ENCODE data around the gene ANKMY1. TPM values are rescaled to one million over a fixed set of nuclear protein-coding genes. Genes with fewer than 3 reads are reported as not detected.

ANKMY1 gene
- total RNA-seq, 1 donor from 2014 or later, result 25.1 TPM

GRCh38 chr2:240581811-240582210 lies 24.0 kb upstream of the ANKMY1 start:
- Mint-ChIP-seq H3K36me3 (ENCODE audit: low read depth) (peaks cover 24% of the 10 kb centered on the region), H3K9me3 (no peaks in the 10 kb centered on the region), H3K4me3 (ENCODE audit: low read depth) (no peak overlapping the region), H3K27ac (no peak overlapping the region), H3K27me3 (ENCODE audit: low read depth) (no peaks in the 10 kb centered on the region), H3K4me1 (ENCODE audit: low read depth) (peaks cover 22% of the 10 kb centered on the region)
- no peak for DNase-seq (ENCODE audit: low spot score)
- intact Hi-C loops (cut with micrococcal nuclease), result no loop called here

GRCh38 chr2:240579771-240580614 lies 22.2 kb upstream of the ANKMY1 start:
- H3K27ac Mint-ChIP-seq, result peak overlapping the region; percentile 58
- H3K4me3 Mint-ChIP-seq (ENCODE audit: low read depth), result no peak overlapping the region
- no peaks in the 10 kb centered on the region for H3K27me3 Mint-ChIP-seq (ENCODE audit: low read depth)
- peak; percentile 48 for DNase-seq (ENCODE audit: low spot score)
- H3K4me1 Mint-ChIP-seq (ENCODE audit: low read depth), result peaks cover 21% of the 10 kb centered on the region
- peaks cover 27% of the 10 kb centered on the region for H3K36me3 Mint-ChIP-seq (ENCODE audit: low read depth)
- H3K9me3 Mint-ChIP-seq, result no peaks in the 10 kb centered on the region
- intact Hi-C loops (cut with micrococcal nuclease), result no loop called here

GRCh38 chr2:240579071-240579762 lies 21.4 kb upstream of the ANKMY1 start:
- H3K4me3 Mint-ChIP-seq (ENCODE audit: low read depth), result no peak overlapping the region
- H3K36me3 Mint-ChIP-seq (ENCODE audit: low read depth), result peaks cover 31% of the 10 kb centered on the region
- peaks cover 14% of the 10 kb centered on the region for H3K4me1 Mint-ChIP-seq (ENCODE audit: low read depth)
- DNase-seq (ENCODE audit: low spot score), result no peak
- H3K9me3 Mint-ChIP-seq, result no peaks in the 10 kb centered on the region
- no peaks in the 10 kb centered on the region for H3K27me3 Mint-ChIP-seq (ENCODE audit: low read depth)
- intact Hi-C loops (cut with micrococcal nuclease), result no loop called here
- peak overlapping the region; percentile 58 for H3K27ac Mint-ChIP-seq

GRCh38 chr2:240578488-240578887 lies 20.7 kb upstream of the ANKMY1 start:
- DNase-seq (ENCODE audit: low spot score), result no peak
- intact Hi-C loops (cut with micrococcal nuclease), result no loop called here
- Mint-ChIP-seq H3K4me1 (ENCODE audit: low read depth) (peaks cover 13% of the 10 kb centered on the region), H3K4me3 (ENCODE audit: low read depth) (no peak overlapping the region), H3K27me3 (ENCODE audit: low read depth) (no peaks in the 10 kb centered on the region), H3K9me3 (no peaks in the 10 kb centered on the region), H3K27ac (no peak overlapping the region), H3K36me3 (ENCODE audit: low read depth) (peaks cover 31% of the 10 kb centered on the region)

GRCh38 chr2:240578110-240578450 lies 20.3 kb upstream of the ANKMY1 start:
- intact Hi-C loops (cut with micrococcal nuclease), result no loop called here
- Mint-ChIP-seq H3K9me3 (no peaks in the 10 kb centered on the region), H3K27ac (no peak overlapping the region), H3K27me3 (ENCODE audit: low read depth) (no peaks in the 10 kb centered on the region), H3K36me3 (ENCODE audit: low read depth) (peaks cover 31% of the 10 kb centered on the region), H3K4me3 (ENCODE audit: low read depth) (no peak overlapping the region), H3K4me1 (ENCODE audit: low read depth) (peaks cover 13% of the 10 kb centered on the region)
- no peak for DNase-seq (ENCODE audit: low spot score)

- DNase-seq (ENCODE audit: low spot score), result no peak
- intact Hi-C loops (cut with micrococcal nuclease), result no loop called here
- Mint-ChIP-seq H3K4me1 (ENCODE audit: low read depth) (peaks cover 13% of the 10 kb centered on the region), H3K27ac (no peak overlapping the region), H3K9me3 (no peaks in the 10 kb centered on the region), H3K4me3 (ENCODE audit: low read depth) (no peak overlapping the region), H3K27me3 (ENCODE audit: low read depth) (no peaks in the 10 kb centered on the region), H3K36me3 (ENCODE audit: low read depth) (peaks cover 31% of the 10 kb centered on the region)
These were observed 19.7 kb upstream of the ANKMY1 start for GRCh38 chr2:240577281-240578109.

GRCh38 chr2:240576436-240577205 lies 18.8 kb upstream of the ANKMY1 start:
- intact Hi-C loops (cut with micrococcal nuclease), result no loop called here
- DNase-seq (ENCODE audit: low spot score), result no peak
- Mint-ChIP-seq H3K9me3 (no peaks in the 10 kb centered on the region), H3K27me3 (ENCODE audit: low read depth) (no peaks in the 10 kb centered on the region), H3K4me3 (ENCODE audit: low read depth) (no peak overlapping the region), H3K4me1 (ENCODE audit: low read depth) (peaks cover 13% of the 10 kb centered on the region), H3K27ac (no peak overlapping the region), H3K36me3 (ENCODE audit: low read depth) (peaks cover 31% of the 10 kb centered on the region)

- Mint-ChIP-seq H3K27me3 (ENCODE audit: low read depth) (no peaks in the 10 kb centered on the region), H3K27ac (no peak overlapping the region), H3K36me3 (ENCODE audit: low read depth) (peaks cover 30% of the 10 kb centered on the region), H3K4me1 (ENCODE audit: low read depth) (peaks cover 15% of the 10 kb centered on the region), H3K4me3 (ENCODE audit: low read depth) (no peak overlapping the region), H3K9me3 (no peaks in the 10 kb centered on the region)
- no peak for DNase-seq (ENCODE audit: low spot score)
- intact Hi-C loops (cut with micrococcal nuclease), result no loop called here
These were observed 18.2 kb upstream of the ANKMY1 start for GRCh38 chr2:240576036-240576435.

- H3K9me3 Mint-ChIP-seq, result no peaks in the 10 kb centered on the region
- no peaks in the 10 kb centered on the region for H3K27me3 Mint-ChIP-seq (ENCODE audit: low read depth)
- H3K4me3 Mint-ChIP-seq (ENCODE audit: low read depth), result no peak overlapping the region
- no peak for DNase-seq (ENCODE audit: low spot score)
- H3K36me3 Mint-ChIP-seq (ENCODE audit: low read depth), result peaks cover 24% of the 10 kb centered on the region
- no peak overlapping the region for H3K27ac Mint-ChIP-seq
- intact Hi-C loops (cut with micrococcal nuclease), result no loop called here
- peaks cover 15% of the 10 kb centered on the region for H3K4me1 Mint-ChIP-seq (ENCODE audit: low read depth)
These were observed 17.5 kb upstream of the ANKMY1 start for GRCh38 chr2:240575101-240575965.

- no peaks in the 10 kb centered on the region for H3K9me3 Mint-ChIP-seq
- H3K4me3 Mint-ChIP-seq (ENCODE audit: low read depth), result no peak overlapping the region
- no peaks in the 10 kb centered on the region for H3K27me3 Mint-ChIP-seq (ENCODE audit: low read depth)
- no peak overlapping the region for H3K27ac Mint-ChIP-seq
- intact Hi-C loops (cut with micrococcal nuclease), result no loop called here
- no peak for DNase-seq (ENCODE audit: low spot score)
- peaks cover 16% of the 10 kb centered on the region for H3K36me3 Mint-ChIP-seq (ENCODE audit: low read depth)
- H3K4me1 Mint-ChIP-seq (ENCODE audit: low read depth), result peaks cover 13% of the 10 kb centered on the region
These were observed 16.8 kb upstream of the ANKMY1 start for GRCh38 chr2:240574386-240575100.
